HG02973 (cell line): ENCODE results near the gene PLPP4.
"Not testable (repeated sequence)": the region's sequence is repeated elsewhere in the genome, so short reads cannot be mapped to it uniquely, and the experiment has no call there.

Source experiments
- ATAC-seq: cut with Tn5 transposase; IDR thresholded peaks from one replicate; pipeline ENCODE4 v1.9.1; 2021; ENCODE audit warnings: moderate library complexity; ENCODE audit not compliant: unreplicated experiment

The PLPP4 gene

GRCh38 chr10:120485946-120486345, 28.9 kb downstream of the PLPP4 start:
- no peak for ATAC-seq

GRCh38 chr10:120486671-120487205, 29.7 kb downstream of the PLPP4 start:
- ATAC-seq, result no peak

GRCh38 chr10:120490288-120490687, 33.3 kb downstream of the PLPP4 start:
- ATAC-seq, result no peak

GRCh38 chr10:120492346-120492745, 35.3 kb downstream of the PLPP4 start:
- no peak for ATAC-seq

- ATAC-seq, result peak; percentile 87
Measured at GRCh38 chr10:120493411-120494312, 36.6 kb downstream of the PLPP4 start.

- ATAC-seq, result no peak
Measured at GRCh38 chr10:120494313-120494710, 37.3 kb downstream of the PLPP4 start.

- ATAC-seq, result no peak
Measured at GRCh38 chr10:120495226-120496009, 38.4 kb downstream of the PLPP4 start.

GRCh38 chr10:120499883-120500282, 42.9 kb downstream of the PLPP4 start:
- ATAC-seq, result no peak

- no peak for ATAC-seq
Measured at GRCh38 chr10:120503689-120504088, 46.7 kb downstream of the PLPP4 start.

GRCh38 chr10:120504227-120504626, 47.2 kb downstream of the PLPP4 start:
- not testable (repeated sequence) for ATAC-seq

GRCh38 chr10:120505056-120505455, 48.0 kb downstream of the PLPP4 start:
- no peak for ATAC-seq

GRCh38 chr10:120505866-120506265, 48.8 kb downstream of the PLPP4 start:
- no peak for ATAC-seq

- no peak for ATAC-seq
Measured at GRCh38 chr10:120506674-120507073, 49.6 kb downstream of the PLPP4 start.

- no peak for ATAC-seq
Measured at GRCh38 chr10:120507175-120507574, 50.1 kb downstream of the PLPP4 start.

GRCh38 chr10:120507651-120508050, 50.6 kb downstream of the PLPP4 start:
- no peak for ATAC-seq

GRCh38 chr10:120508393-120508792, 51.4 kb downstream of the PLPP4 start:
- ATAC-seq, result no peak

GRCh38 chr10:120508966-120509365, 51.9 kb downstream of the PLPP4 start:
- no peak for ATAC-seq

GRCh38 chr10:120511165-120511564, 54.1 kb downstream of the PLPP4 start:
- ATAC-seq, result no peak

GRCh38 chr10:120513307-120513796, 56.3 kb downstream of the PLPP4 start:
- no peak for ATAC-seq

- ATAC-seq, result no peak
Measured at GRCh38 chr10:120514035-120514620, 57.1 kb downstream of the PLPP4 start.

- no peak for ATAC-seq
Measured at GRCh38 chr10:120514959-120515358, 57.9 kb downstream of the PLPP4 start.
